Measurements from ENCODE around the gene PIBF1. TPM values are rescaled to one million over a fixed set of nuclear protein-coding genes. Genes with fewer than 3 reads are reported as not detected.

The PIBF1 gene
- total RNA-seq, 4 donors from 2014 or later = 9.9 to 18.9 (median 11.7) TPM

DNA sequence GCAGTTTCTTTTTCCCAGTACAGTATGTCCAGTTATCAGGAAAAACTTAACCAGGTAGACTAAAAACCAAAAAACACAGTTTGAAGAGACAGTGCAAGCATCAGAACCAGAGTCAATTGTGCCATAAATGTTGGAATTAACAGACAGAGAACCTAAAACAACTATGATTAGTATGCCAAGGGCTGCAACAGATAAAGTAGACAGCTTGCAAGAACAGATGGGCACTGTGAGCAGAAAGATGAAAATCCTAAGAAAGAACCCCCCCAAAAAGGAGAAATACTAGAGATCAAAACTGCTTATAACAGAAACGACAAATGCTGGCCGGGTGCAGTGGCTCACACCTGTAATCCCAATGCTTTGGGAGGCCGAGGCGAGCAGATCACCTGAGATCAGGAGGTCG, 229.8 kb downstream of the PIBF1 start:
- H3K27me3 ChIP-seq = no peaks in the 10 kb centered on the region
- H3K4me3 ChIP-seq = no peak overlapping the region
- no peak overlapping the region for H3K27ac ChIP-seq
- no peaks in the 10 kb centered on the region for H3K4me1 ChIP-seq
- TF ChIP-seq POLR2AphosphoS5 (IDR thresholded peaks at IDR 0.05) (no peak), EP300 (IDR thresholded peaks at IDR 0.05) (no peak)
- WGBS = 97% methylated on average over 5 of the region's 5 CpGs
- no peaks in the 10 kb centered on the region for H3K9me3 ChIP-seq
- peaks cover 6% of the 10 kb centered on the region for H3K36me3 ChIP-seq
- no peak for DNase-seq (ENCODE audit: low spot score in 2 of 2)

DNA sequence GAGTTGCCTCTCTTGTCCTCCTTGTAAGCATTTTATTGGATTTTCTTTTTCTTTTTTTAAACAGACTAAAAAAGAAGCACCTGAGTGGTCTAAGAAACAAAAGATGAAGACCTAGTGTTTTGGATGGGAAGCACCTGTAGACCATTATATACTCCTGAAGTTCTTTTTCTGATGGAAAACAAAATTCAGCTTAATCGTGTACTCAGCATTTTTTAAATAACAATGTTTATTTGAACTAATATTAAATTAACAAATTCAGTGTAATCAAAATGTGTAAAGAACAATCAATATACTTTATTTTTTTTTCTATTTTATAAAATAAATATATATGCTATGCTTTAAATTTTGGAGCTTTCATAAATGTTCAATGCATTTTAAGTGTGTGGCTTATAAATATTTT, 233.9 kb downstream of the PIBF1 start:
- WGBS = 91% methylated on average over 1 of the region's 1 CpG
- Histone ChIP-seq H3K4me3 (no peak overlapping the region), H3K27me3 (no peaks in the 10 kb centered on the region), H3K4me1 (no peaks in the 10 kb centered on the region), H3K27ac (no peak overlapping the region), H3K36me3 (peaks cover 20% of the 10 kb centered on the region), H3K9me3 (no peaks in the 10 kb centered on the region)
- TF ChIP-seq POLR2A (IDR thresholded peaks at IDR 0.05) (no peak), POLR2AphosphoS5 (IDR thresholded peaks at IDR 0.05) (no peak), EP300 (IDR thresholded peaks at IDR 0.05) (no peak)
- TF ChIP-seq, protein P1, sequence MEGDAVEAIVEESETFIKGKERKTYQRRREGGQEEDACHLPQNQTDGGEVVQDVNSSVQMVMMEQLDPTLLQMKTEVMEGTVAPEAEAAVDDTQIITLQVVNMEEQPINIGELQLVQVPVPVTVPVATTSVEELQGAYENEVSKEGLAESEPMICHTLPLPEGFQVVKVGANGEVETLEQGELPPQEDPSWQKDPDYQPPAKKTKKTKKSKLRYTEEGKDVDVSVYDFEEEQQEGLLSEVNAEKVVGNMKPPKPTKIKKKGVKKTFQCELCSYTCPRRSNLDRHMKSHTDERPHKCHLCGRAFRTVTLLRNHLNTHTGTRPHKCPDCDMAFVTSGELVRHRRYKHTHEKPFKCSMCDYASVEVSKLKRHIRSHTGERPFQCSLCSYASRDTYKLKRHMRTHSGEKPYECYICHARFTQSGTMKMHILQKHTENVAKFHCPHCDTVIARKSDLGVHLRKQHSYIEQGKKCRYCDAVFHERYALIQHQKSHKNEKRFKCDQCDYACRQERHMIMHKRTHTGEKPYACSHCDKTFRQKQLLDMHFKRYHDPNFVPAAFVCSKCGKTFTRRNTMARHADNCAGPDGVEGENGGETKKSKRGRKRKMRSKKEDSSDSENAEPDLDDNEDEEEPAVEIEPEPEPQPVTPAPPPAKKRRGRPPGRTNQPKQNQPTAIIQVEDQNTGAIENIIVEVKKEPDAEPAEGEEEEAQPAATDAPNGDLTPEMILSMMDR (IDR thresholded peaks at IDR 0.05) = no peak
- no peak for DNase-seq (ENCODE audit: low spot score in 2 of 2)

DNA sequence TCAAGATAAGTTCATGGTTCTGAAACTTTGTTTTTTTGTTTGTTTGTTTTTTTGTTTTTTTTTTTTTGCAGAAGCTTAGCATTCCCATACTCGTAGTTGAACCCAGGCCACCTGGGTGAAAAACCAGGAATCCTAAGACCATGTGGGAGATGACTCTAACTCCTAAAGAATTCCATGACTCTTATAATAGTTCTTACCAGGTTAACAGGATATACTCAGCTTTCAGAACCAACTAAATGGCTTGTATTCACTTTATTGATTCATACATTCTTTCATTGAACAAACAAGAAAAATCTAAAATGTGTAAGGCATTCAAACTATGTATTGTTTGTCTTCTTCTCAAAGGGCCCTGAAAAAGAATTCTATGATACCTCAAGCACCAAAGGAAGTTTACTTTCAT, 236.4 kb downstream of the PIBF1 start:
- TF ChIP-seq POLR2A (IDR thresholded peaks at IDR 0.05) = no peak
- TF ChIP-seq POLR2AphosphoS5 (IDR thresholded peaks at IDR 0.05) = no peak
- Histone ChIP-seq H3K4me1 (no peaks in the 10 kb centered on the region), H3K27ac (no peak overlapping the region), H3K4me3 (no peak overlapping the region), H3K36me3 (peaks cover 20% of the 10 kb centered on the region), H3K9me3 (no peaks in the 10 kb centered on the region), H3K27me3 (no peaks in the 10 kb centered on the region)
- no peak for DNase-seq (ENCODE audit: low spot score in 2 of 2)
- 76% methylated on average over 1 of the region's 1 CpG for WGBS

DNA sequence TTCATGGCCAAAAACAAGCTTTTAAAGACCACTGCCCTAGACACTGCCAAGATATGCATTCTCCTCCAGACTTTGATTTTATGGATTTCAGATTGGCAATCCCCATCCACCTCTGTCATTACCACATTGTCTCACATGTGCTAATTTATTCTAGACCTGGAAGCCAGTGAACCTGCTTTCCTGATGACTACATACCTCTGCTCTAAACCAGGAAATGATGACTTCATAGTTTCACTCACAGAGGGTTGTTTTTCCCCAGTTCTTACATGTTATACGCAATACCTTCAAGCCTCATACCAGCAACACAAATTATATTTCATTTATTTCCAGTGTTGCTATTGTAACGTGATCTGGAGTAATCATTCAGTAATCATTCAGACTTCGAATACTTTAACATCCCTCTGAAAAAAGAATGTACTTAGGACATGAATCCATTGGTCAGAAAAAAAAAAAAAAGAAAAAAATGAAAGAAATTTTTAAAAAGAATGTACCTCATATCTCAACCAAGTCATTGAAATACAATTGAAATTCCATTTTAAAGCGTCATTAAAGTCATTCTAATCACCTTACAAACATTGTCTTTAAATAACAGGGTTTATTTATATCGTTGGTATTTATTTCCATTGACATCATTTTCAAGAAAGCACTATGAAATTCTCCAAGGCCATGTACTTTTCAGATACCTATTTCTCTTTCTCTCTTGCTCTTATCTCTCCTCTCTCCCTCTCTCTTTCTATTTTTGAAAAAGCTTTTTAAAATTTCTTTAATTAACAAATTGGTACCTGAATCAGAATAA, 243.5 kb downstream of the PIBF1 start:
- 90% methylated on average over 5 of the region's 5 CpGs for WGBS
- no peak overlapping the region for H3K27ac ChIP-seq

DNA sequence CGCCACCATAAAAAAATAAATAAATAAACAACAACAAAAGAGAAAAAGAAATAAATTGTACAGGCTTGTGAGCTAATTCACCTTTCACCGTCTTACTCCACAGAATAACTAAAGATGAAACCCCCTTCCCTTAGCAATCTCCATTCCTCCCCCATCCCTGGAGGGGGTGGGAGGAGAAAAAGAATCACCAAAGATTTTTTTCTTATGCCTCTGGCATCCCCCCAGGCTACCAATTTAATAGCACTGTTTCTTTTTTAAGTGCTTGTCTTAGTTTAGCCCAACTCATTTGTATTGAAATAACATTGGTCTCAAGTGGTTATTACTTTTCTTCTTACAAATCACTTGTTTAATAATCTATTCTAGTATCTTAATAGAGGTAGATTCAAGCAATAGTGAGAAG, 253.0 kb downstream of the PIBF1 start:
- TF ChIP-seq EP300 (IDR thresholded peaks at IDR 0.05) (no peak), POLR2AphosphoS5 (IDR thresholded peaks at IDR 0.05) (no peak), POLR2A (IDR thresholded peaks at IDR 0.05) (no peak)
- TF ChIP-seq, protein P1 (IDR thresholded peaks at IDR 0.05) = no peak
- Histone ChIP-seq H3K36me3 (no peaks in the 10 kb centered on the region), H3K4me1 (no peaks in the 10 kb centered on the region), H3K27me3 (no peaks in the 10 kb centered on the region), H3K4me3 (no peak overlapping the region), H3K9me3 (no peaks in the 10 kb centered on the region), H3K27ac (no peak overlapping the region)
- DNase-seq (ENCODE audit: low spot score in 2 of 2) = no peak
- WGBS = 95% methylated on average over 2 of the region's 2 CpGs

More for the DNA sequence above, 243.5 kb downstream of the PIBF1 start:
- Histone ChIP-seq H3K9me3 (no peaks in the 10 kb centered on the region), H3K27me3 (no peaks in the 10 kb centered on the region), H3K36me3 (no peaks in the 10 kb centered on the region), H3K4me1 (no peaks in the 10 kb centered on the region), H3K4me3 (no peak overlapping the region)
- no peak for DNase-seq (ENCODE audit: low spot score in 2 of 2)
- no peak for TF ChIP-seq EP300 (IDR thresholded peaks at IDR 0.05)
- TF ChIP-seq, protein P1 (IDR thresholded peaks at IDR 0.05) = no peak
- no peak for TF ChIP-seq POLR2AphosphoS5 (IDR thresholded peaks at IDR 0.05)
- no peak for TF ChIP-seq POLR2A (IDR thresholded peaks at IDR 0.05)

DNA sequence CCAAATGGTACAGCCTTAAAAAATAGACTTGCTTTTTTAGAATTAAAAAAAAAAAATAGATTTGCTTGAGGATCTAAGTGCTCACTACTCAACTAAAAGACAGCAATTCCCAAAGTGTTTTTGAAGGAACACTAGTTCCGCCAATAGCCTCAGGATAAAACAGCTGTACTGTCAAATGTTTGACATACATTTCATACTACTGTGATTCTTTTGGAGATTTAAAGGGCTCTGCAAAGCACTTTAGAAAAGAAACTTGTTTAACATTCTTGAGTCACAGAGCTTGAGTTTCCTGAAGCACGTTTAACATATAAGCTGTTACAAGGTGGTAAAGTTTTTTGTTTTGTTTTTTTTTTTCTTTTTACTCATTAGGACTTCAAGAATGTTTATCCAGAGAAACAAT, 253.7 kb downstream of the PIBF1 start:
- Histone ChIP-seq H3K36me3 (no peaks in the 10 kb centered on the region), H3K9me3 (no peaks in the 10 kb centered on the region), H3K4me1 (no peaks in the 10 kb centered on the region), H3K27me3 (no peaks in the 10 kb centered on the region), H3K27ac (no peak overlapping the region), H3K4me3 (no peak overlapping the region)
- TF ChIP-seq EP300 (IDR thresholded peaks at IDR 0.05) (no peak), POLR2AphosphoS5 (IDR thresholded peaks at IDR 0.05) (no peak), POLR2A (IDR thresholded peaks at IDR 0.05) (no peak)
- TF ChIP-seq, protein P1 (IDR thresholded peaks at IDR 0.05) = no peak
- no peak for DNase-seq (ENCODE audit: low spot score in 2 of 2)
- WGBS = 40% methylated on average over 2 of the region's 2 CpGs

Measured in suprapubic skin (tissue), 4 donors.